Glomerular endothelial cell (primary cell): ENCODE results near the gene BNIP1. TPM values are rescaled to one million over a fixed set of nuclear protein-coding genes. Genes with fewer than 3 reads are reported as not detected.

Experiments used
- DNase-seq: peaks from one replicate; pipeline ENCODE4 v3.0.0-alpha.2; 2011; ENCODE audit warnings: low read depth, low spot score; ENCODE audit errors: extremely low read depth
- total RNA-seq: library from RNA; depleted of rRNA; stranded (reverse); fragments of >200 nt; gene quantifications from 2 replicates; pipeline ENCODE4 v1.2.3, GENCODE V29; 2015

Gene BNIP1
- total RNA-seq, 1 donor from 2014 or later: 14.8 TPM

DNA sequence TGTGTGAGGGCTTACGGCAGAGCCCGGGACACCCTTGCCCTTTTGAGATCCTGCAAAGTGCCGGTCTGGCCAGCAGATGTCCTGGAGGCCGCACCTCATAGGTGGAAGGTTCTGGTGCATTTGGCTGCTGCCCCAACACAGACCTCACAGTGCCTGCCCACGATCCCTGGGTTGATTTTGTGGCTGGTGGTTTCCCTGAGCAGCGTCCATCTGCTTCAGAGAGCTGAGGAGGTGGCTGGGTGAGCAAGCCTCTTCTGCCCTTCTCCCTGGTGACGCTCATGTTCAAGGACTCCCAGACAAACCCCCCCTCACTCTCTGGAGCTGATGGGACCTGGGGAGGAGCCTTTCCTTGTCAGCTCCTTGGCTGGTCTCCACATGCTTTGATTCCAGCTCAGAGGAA lies 18.9 kb downstream of the BNIP1 start:
- DNase-seq: no peak

DNA sequence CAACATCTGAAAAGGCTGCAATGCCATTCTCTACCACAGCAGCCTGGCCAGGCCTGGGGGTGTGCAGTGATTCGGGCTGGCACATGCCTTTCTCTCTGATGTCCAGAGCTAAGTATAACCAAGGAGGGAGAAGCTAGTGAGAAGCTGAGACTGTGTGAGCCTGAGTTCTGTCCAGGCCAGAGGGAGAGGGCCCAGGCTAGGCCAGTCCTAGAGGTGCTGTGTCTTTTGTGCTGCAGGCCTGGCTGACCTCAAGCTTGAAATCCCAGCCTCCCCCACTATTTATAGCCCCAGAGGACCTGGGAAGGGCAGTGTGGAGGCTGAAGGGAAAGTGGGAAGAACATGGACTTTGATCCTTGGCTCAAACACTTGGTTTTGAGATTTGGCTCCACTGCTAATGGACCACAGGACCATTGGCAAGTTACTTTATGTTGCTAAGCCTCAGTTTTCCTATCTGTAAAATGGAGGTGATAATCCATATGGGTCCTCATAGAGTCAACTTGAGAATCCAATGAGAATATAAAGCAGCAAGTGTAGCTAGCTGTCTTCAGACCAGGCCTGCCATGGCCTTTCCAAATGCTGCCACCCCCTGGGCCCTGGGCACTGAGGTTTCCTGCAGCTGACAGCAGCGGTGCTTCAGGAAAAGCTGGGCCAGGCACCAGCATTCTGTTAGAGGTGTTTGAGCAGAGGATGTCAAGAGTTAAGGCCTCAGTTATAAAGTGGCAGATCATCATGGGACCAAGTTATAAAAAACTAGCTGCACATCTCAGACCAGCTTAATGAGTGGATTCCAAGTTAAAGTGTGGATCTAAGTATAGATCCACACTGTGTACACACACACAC lies 21.1 kb downstream of the BNIP1 start:
- DNase-seq: no peak

DNA sequence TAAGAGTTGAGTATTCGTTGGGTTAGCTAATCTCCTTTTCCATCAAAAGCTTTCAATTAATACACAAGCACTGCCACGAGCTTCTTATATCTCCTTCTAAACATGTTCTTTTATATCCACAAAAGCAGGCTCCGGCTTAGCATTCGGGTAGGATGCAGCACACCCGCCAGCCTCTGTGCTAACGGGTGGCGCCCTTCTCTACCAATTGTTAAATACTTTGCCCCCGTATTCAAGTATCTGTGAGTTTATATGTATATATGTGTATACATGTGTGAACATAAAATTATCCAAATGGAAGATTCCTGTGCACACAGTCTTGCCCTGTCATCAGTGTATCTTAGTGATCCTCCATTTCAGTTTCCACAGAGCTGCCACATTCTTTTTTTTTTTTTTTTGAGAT lies 27.8 kb downstream of the BNIP1 start:
- DNase-seq: no peak

DNA sequence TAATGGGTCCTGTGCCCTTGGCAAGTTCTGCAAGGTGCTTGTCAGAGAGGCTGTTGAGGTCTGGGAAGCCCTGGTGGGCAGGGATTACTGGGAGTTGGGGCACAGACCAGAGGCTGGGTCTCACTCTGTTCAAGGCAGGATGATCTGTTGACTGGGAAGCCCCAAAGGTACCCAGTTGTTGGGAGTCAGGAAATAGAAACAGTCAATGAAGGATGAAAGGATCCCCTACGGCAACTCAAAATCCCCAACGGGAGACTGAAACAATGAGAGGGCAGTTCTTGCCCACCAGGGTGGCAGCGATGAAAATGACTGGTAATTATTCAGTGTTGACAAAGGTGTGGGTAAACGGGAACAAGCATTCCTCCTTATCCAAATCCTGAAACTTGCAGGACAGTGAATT lies 31.2 kb downstream of the BNIP1 start:
- DNase-seq: no peak

DNA sequence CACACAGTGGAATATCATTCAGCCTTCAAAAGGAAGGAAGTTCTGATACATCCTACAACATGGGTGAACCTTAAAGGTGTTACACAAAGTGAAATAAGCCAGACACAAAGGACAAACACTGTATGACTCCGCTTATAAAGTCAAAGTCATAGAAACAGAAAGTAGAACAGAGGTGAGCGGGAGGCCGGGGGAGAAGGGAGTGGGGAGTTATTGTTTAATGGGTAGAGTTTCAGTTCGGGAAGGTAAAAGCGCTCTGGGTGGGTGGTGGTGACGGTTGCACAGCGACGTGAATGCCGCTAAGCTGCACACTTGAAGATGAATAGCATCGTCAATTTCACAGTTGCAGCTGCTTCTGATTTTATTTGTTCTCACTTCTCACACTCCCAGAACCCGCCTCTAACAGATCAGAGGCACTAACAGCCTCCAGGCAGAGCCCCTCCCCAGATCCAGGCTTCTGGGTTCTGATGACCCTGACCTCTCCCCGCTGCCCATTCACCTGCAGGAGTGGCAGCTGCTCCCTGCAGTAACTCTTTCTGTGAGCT lies 34.1 kb downstream of the BNIP1 start:
- DNase-seq: no peak

DNA sequence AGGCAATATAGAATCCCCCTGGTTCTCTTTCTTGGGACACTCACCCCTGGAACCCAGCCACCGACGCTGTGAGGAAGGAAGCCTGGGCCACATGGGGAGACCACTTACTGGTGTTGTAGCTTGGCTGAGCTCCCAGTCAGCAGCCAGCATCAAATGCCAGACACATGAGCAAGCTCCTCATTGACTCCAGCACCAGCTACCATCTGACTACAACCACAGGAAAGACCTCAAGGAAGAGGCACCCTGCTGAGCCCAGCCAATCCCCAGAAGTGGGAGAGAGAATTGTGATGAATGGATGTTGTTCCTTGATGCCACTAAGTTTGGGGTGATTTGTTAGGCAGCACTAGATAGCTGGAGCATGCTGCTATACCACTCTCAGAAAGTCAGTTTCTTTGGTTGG lies 36.0 kb downstream of the BNIP1 start:
- no peak for DNase-seq

DNA sequence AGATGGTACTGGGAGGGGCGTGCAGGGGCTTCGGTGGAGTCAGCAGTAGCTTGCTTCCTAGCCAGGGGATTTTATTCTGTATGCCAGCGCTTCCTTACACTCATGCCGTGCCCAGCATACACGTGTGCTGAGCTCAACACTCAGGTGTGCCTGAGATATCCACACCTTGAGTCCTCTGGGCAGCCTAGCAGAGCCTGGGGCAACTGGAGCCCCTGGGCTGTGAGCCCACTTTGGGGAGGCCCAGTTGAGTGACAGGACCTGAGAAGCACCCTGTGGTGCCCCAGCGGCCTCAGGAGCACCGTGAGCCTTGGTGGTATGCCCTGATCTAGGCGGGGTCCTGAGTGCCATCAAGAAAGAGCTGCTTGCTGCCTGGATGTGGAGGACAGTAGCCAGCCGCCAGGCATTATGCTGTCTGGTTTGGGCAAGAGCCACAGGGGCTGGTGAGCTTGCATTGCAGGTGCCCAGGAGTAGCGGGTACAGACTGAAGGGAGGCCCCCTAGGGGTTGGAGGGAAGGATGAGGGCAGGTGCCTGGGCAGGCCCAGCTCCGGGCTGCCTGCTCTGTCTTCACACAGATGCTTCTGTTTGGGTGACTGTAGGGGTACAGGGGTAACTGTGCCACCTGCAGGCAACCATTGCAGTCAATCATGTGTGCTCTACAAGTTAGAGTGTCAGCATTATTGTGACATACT lies 42.9 kb downstream of the BNIP1 start:
- DNase-seq: no peak

DNA sequence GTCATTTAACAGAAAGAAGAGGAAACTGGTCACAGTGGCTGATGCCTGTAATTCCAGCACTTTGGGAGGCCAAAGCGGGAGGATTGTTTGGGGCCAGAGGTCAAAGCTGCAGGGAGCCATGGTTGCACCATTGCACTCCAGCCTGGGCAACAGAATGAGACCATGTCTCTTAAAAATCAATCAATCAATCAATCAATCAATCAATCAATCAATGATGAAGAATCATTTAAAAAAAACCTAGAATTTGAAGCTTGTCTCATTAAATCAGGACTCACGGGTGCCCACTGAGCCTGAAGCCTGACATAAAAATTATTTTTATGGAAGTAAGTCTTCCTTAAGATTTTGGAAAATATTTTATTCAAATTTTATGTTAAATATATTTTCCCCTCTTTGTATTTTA lies 43.9 kb downstream of the BNIP1 start:
- DNase-seq: no peak

DNA sequence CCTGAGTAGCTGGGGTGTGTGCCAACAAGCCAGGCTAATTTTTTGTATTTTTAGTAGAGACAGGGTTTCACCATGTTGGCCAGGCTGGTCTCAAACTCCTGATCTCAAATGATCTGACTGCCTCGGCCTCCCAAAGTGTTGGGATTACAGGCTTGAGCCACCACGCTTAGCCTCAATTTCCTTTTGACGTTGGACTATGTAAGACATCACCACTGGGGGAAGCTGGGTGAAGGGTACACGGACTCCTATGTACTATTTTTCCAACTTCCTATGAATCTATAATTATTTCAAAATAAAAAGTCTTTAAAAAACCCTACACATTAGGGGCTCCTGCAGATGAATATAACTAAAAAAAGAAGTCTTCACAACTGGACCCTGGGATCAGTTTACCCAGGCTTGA lies 46.7 kb downstream of the BNIP1 start:
- DNase-seq: no peak

DNA sequence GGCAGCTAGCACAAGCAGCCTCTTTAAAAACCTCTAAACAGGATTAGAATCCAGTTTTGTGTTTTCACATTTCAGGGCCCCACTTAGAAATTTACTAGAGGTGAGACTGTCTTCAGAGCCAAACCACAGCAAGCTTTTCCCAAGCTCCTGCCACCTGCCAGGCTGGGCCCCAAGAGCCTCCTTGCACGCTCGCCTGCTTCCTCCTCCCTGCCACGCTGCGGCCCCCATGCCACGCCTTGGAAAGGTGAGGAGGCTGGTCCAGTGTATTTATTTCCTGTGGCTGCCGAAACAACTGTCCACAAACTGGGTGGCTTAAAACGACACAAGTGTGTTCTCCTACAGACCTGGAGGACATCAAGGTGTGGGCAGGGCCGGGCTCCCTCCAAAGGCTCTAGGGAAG lies 47.2 kb downstream of the BNIP1 start:
- no peak for DNase-seq

DNA sequence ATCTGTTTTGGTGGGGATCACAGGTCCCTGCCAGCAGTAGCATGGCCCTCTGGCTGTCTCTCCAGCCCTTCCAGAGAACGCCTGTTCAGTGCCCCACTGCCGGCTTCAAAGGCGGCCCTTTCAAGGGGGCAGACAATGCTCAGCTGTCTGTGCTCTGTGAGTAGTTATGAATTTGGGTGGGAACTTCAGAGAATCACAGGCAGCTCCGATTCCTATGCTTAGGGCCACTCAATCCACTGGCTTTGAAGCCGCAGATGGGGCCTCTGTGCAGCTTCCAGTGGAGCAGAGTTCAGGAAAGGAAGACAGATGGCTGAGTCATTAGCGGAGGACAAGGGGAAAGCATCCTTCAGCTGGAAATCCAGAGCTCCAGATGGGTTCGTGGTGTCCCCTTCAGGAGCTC lies 48.2 kb downstream of the BNIP1 start:
- DNase-seq: no peak

DNA sequence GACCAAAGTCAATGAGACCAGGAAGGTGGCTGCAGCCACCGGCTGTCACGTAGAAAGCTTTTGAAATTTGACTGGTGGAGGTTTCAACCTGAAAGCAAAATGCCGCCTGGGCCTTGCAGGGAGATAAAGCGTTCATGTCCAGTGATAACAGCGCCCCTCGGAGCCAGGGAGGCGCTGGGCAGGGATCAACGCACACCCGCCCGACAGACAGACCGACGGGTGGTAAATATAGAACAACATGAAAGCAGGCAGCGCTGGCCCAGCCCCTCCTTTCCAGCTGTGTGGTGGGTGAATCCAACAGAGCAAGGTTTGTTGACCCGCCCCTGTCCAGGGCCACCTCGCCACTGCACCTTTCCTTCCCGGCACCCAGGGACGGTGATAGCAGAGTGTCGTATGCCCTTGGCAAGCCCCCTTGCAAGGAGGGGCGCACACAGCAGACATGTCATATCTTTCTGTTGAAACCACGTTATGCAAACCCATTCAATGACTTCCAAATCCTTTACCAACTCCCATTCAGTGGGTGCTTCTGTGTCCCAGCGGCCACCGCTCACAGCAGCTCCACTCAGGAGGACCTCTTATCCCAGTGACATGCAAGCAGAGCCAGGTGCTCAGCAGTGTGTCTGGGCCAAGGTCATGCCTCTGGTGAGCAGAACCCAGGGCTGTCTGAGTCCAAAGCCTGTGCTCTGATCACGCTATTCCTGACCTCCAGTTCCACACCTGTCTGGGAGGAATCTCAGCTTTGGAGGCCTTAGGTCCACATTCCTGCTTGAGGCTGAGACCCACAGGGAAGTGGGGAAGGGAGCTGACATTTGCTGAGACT lies 52.0 kb downstream of the BNIP1 start:
- DNase-seq: no peak

DNA sequence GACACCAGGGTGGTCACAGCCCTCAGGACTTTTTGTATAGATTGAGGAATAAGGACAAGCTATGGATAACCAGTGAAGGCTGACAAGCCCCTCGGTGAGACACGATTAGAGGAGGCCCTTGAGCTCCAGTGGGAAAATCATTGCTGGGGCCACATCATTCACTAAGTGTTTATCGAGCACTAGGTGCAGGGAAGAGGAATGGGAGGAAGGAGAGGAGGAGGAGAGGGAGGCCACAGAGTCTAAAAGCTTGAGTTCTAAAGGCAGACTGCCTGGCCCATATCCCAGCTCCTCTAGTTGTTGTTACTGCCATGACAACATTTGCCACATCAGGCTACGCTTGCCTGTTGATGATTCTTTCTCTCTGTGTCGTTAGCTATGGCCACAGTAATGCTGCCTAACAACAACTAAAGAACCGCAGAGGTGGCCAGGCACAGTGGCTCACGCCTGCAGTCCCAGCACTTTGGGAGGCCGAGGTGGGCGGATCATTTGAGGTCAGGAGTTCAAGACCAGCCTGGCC lies 53.1 kb downstream of the BNIP1 start:
- DNase-seq: no peak

DNA sequence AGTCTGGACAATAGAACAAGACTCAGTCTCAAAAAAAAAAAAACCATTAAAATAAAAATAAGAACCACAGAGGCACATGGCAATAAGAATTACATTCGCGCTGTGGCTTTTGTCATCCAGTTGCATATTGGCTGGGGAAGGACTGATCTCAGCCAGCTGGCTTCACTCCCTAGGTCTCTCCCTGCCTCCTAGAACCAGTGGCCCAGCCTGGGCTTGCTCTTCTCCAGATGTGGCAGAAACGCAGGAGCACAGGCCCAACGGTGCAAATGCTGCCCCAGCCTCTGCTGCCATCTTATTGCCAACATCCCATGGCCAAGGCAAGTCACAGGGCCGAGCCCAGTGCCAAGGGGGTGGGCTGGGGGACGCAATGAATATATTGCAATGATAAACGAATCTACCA lies 53.7 kb downstream of the BNIP1 start:
- no peak for DNase-seq

DNA sequence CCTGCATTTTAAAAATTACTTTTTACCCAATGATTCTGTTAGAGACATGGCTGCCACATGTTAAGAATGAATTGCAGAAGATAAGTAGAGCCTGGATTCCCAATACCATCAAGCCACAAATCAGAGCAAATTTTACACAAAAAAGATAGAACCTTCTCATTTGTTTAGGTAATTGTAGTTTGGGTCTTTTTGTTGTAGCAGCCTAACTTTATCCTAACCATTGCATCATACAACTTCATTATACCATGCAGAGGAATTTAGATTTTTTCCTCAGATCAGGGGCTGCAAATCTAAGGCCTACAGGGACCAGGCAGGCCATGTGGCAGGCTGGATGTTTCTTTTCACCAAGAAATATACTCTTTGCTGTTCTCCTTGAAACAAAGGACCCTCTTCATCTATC lies 56.0 kb downstream of the BNIP1 start:
- DNase-seq: no peak

DNA sequence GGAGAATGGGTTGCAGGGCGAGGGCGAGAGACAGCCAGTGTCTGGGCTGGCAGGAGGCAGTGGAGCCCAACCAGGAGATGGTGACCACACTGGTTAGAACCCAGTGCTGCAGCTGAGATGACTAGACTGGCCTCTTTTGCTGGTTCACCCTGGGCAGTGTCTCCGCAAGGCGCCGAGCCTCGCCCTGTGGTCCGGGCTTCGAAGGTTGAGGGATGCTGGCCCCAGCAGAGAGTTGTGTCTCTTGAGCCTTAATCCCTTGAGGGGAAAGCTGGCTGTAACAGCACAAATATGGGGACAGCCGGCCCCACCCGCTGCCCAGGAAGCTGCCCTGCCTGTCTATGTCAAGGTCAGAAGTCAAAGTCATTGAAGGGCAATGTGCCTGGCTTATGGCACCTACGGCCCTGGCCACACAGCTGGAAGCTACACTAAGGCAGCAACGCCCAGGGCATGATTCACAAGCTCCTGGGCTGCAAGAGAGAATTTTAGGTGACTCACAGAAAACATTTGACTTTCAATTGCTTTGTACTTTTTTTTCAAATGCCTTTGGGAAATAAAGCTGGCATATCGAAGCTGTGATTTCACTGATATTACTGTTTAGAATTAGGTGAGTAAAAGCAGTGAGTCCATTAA lies 57.4 kb downstream of the BNIP1 start:
- DNase-seq: no peak

DNA sequence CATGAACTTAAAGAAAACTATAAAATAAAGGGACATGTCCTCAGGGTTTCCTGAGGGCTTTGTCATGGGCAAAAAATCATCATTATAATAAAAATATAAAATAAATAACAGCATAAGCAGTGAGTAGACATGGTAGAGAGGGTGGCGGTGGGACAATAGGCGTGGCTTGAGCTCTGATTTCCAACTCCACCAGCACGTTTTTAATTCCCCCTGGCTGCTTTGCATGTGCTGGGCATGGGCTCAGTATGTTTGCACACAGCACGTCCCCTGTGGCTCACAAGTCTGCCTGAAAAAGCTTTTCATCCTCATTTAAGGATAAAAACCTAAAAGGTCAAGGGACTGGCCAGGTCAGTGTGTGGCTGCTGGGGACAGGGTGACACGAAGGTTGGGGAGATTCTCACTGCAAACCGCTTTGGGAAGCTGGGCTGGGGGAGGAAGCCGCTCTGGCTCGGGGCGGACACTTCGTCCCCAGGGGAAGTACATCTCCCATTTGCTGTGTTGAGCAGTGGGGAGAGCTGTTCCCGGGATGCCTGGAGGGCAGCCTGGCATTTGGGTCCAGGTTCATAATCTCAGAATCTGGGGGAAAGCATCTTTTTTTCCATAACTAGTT lies 58.0 kb downstream of the BNIP1 start:
- no peak for DNase-seq

DNA sequence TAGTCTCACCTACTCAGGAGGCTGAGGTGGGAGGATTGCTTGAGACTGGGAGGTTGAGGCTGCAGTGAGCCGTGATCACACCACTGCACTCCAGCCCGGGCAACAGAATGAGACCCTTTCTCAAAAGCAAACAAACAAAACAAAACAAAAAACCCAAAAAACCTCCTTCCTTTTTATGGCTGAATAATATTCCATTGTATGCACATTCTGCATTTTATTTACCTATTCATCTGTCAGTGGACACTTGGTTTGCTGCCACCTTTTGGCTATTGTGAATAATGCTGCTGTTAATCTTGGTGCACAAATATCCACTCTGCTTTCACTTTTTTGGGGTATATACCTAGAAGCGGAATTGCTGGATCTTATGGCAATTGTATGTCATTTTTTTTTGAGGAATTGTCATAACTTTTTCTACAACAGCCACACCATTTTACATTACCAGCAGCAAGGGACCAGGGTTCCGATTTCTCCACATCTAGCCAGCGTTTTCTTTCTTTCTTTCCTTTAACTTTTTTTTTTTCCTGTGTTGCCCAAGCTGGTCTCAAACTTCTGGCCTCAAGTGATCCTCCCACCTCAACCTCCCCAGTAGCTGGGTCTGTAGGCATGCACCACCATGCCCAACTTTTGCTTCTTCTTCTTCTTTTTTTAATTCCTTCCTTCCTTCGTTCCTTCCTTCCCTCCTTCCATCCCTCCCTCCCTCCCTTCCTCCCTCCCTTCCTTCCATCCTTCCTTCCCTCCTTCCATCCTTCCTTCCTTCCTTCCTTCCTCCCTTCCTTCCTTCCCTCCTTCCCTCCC lies 60.1 kb downstream of the BNIP1 start:
- DNase-seq: no peak

DNA sequence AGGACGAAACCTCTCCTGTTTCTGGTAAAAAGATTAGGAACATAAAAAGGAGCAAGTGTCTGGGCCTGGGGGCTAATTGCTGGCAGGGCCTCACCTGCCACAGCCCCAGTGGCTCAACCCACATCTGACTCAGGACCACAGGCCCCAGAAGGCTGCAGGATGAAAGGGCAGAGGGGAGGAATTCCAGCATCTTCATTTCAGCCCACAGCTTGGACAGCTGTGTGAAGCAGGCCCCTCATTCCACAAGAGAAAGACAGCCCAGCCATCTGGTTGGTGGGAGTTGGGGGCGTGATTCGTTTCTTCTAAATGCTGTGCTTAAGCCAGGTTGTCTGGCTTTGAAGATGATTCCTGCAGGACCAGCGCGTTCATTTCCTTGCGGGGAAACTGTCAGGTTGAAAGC lies 61.6 kb downstream of the BNIP1 start:
- DNase-seq: no peak
